CMK (cell line): ENCODE measurements around the gene LRP1B.

Source experiments
- DNase-seq: peaks from one replicate; pipeline ENCODE4 v3.0.0-alpha.2; 2010; ENCODE audit warnings: low read depth

LRP1B gene

GRCh38 chr2:140247451-140248195 is 1883.2 kb downstream of the LRP1B start:
- DNase-seq, result no peak

- DNase-seq, result no peak
Measured at GRCh38 chr2:140246957-140247356, 1883.9 kb downstream of the LRP1B start.

GRCh38 chr2:140246058-140246457 is 1884.8 kb downstream of the LRP1B start:
- no peak for DNase-seq

- no peak for DNase-seq
Measured at GRCh38 chr2:140242889-140243288, 1887.9 kb downstream of the LRP1B start.

GRCh38 chr2:140234116-140234515 is 1896.7 kb downstream of the LRP1B start:
- no peak for DNase-seq

GRCh38 chr2:140210963-140211362 is 1919.9 kb downstream of the LRP1B start:
- DNase-seq, result no peak

- DNase-seq, result no peak
Measured at GRCh38 chr2:140205093-140205492, 1925.7 kb downstream of the LRP1B start.

DNA sequence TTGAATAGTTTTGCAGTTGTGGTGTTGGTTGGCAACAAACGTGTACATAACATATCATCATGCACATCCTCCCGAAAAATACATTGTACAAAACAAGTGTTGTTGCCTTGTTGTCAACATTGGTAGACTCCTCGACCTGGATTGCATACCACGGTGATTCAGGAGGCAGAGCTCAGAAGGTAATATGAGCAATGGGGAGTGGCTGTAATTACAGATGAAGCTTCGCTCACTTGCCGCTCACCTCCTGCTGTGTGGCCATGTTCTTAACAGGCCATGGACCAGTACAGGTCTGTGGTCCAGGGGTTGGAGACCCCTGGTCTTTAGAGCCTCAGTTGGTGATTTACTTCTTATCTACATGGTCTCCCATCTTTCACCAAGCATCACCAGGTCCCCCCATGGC is 1927.5 kb downstream of the LRP1B start:
- DNase-seq, result no peak

DNA sequence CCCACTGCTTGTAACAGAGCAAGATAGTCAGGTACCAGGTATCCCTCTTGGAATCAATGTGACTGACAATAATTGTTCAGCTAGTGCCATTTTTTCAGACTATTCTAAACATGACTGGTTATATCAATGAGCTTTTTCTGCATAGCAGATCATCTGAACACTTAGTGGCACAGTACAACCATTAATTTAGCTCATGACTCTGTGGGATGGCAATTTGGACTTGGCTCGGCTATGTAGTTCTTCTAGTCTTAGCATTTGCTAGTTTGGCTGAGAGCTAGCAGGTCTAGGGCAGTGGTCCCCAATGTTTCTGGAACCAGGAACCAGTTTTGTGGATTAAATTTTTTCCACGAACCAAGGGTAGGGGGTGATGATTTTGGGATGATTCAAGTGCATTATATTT is 1929.2 kb downstream of the LRP1B start:
- DNase-seq, result no peak

DNA sequence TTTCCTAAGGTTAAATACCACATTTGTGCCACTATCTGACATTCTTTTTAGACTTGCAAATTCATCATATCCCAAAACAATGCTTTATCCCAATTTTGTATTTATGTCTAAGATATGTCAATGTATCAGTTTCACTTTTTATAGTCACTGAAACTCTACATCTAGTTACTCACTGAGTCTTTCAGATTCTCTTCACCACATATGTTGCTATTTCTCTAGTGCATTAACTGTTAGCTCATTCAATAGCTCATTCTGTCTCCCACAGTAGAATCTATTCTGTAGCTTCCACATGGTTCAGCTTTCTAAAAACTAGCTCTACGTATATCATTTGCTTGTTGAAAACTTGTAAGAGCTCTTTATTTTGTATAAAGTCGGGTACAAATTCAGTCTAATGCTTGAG is 1930.1 kb downstream of the LRP1B start:
- no peak for DNase-seq

GRCh38 chr2:140200307-140200706 is 1930.5 kb downstream of the LRP1B start:
- no peak for DNase-seq

- DNase-seq, result no peak
Measured at GRCh38 chr2:140199312-140199711, 1931.5 kb downstream of the LRP1B start.

- no peak for DNase-seq
Measured at GRCh38 chr2:140187086-140187485, 1943.7 kb downstream of the LRP1B start.

GRCh38 chr2:140186313-140186712 is 1944.5 kb downstream of the LRP1B start:
- no peak for DNase-seq

GRCh38 chr2:140185076-140185475 is 1945.7 kb downstream of the LRP1B start:
- no peak for DNase-seq

GRCh38 chr2:140183056-140183765 is 1947.6 kb downstream of the LRP1B start:
- DNase-seq, result no peak
